K562 (cell line): Measurements from ENCODE around the gene LRP1B. TPM values are rescaled to one million over a fixed set of nuclear protein-coding genes. Genes with fewer than 3 reads are reported as not detected.

Experiments used
- ATAC-seq: fragments of 200-7000 bp; cut with Tn5 transposase; 3 replicates; pipeline ENCODE4 v1.9.1; 2020; ENCODE audit warnings: moderate library complexity
- BruUV-seq: library from RNA; stranded (reverse); fragments of 400-500 nt; replicated peaks from 2 replicates; lab custom pipeline; 2021; lab: Mats Ljungman, UMichigan
- CTCF ChIA-PET: fragments of 300-600 bp; formaldehyde crosslinking; extraction: SDS; loops from one replicate; lab custom pipeline; 2021; ENCODE audit warnings: low intra/inter-chr PET ratio; lab: Yijun Ruan, JAX
- POLR2A ChIA-PET: fragments of 300-600, 350-650 bp; sonication (Branson Sonifier 250); formaldehyde crosslinking; extraction: SDS; loops from one replicate; lab custom pipeline; 2021; ENCODE audit warnings: antibody characterized with exemption, inconsistent platforms; lab: Yijun Ruan, JAX
- DNase-seq, 4 experiments: peaks; one replicate each; pipeline versions ENCODE4 v3.0.0 to v3.0.0-alpha.2; 2011 to 2018; ENCODE audit warnings: low spot score in 3 of 4, mixed read lengths in 3 of 4; ENCODE audit errors: extremely low read depth in 1 of 4
- FAIRE-seq: peaks from 2 replicates; lab custom pipeline; 2011; peaks lifted over from hg19 to GRCh38; lab: Jason Lieb, UNC
- H2AFZ ChIP-seq: 2 replicates; pipeline ENCODE4 v1.6.0; 2011; ENCODE audit warnings: low read depth, low read length, control low read depth, inconsistent platforms
- H3K27ac ChIP-seq: fragments of 200-600 bp; 3 replicates; pipeline ENCODE4 v1.8.0; 2011; ENCODE audit warnings: low read depth, mild to moderate bottlenecking, control low read depth, inconsistent platforms, low read length, moderate library complexity, mixed read lengths; ENCODE audit errors: extremely low read depth
- H3K27me3 ChIP-seq, 2 experiments: fragments of 300-600 bp in 1 of 2; 2 replicates in 1 of 2; 3 replicates in 1 of 2; pipeline versions ENCODE4 v1.6.0 to v1.8.0; 2011; ENCODE audit warnings: inconsistent platforms in 2 of 2, low read length in 2 of 2, mild to moderate bottlenecking in 1 of 2, mixed read lengths in 1 of 2, moderate library complexity in 1 of 2; ENCODE audit not compliant: control insufficient read depth in 2 of 2, insufficient read depth in 2 of 2
- H3K36me3 ChIP-seq: fragments of 300-600 bp; 3 replicates; pipeline ENCODE4 v1.8.0; 2011; ENCODE audit warnings: mild to moderate bottlenecking, low read length, inconsistent platforms; ENCODE audit not compliant: control insufficient read depth, insufficient read depth
- H3K4me1 ChIP-seq, 2 experiments: fragments of 200-600 bp in 1 of 2; replicated peaks in 1 of 2; 2 replicates in 1 of 2; 3 replicates in 1 of 2; pipeline versions ENCODE4 v1.5.1 to v1.8.0; 2011; ENCODE audit warnings: inconsistent platforms in 2 of 2, low read length in 2 of 2, mild to moderate bottlenecking in 1 of 2, mixed read lengths in 1 of 2, moderate library complexity in 1 of 2; ENCODE audit not compliant: control insufficient read depth in 2 of 2, insufficient read depth in 2 of 2
- H3K4me2 ChIP-seq: 2 replicates; pipeline ENCODE4 v1.6.1; 2011; ENCODE audit warnings: low read length, control low read depth, inconsistent platforms, mixed read lengths; ENCODE audit not compliant: insufficient read depth
- H3K4me3 ChIP-seq: fragments of 200-600 bp; sonication (generic), shearing (Covaris generic); 2 replicates; pipeline ENCODE4 v1.5.1; 2016; ENCODE audit warnings: control low read depth, inconsistent platforms
- H3K79me2 ChIP-seq: fragments of 200-600 bp; 3 replicates; pipeline ENCODE4 v1.8.0; 2011; ENCODE audit warnings: low read length, inconsistent platforms; ENCODE audit not compliant: control insufficient read depth, insufficient read depth
- H3K9ac ChIP-seq, 2 experiments: 2 replicates each; pipeline versions ENCODE4 v1.6.0 to v1.6.1; 2011; ENCODE audit warnings: low read depth in 2 of 2, low read length in 2 of 2, control low read depth in 1 of 2, inconsistent platforms in 1 of 2, mild to moderate bottlenecking in 1 of 2, mixed read lengths in 1 of 2; ENCODE audit not compliant: insufficient read depth in 1 of 2
- H3K9me1 ChIP-seq: one replicate; pipeline ENCODE4 v1.6.0; 2011; ENCODE audit warnings: inconsistent platforms, mild to moderate bottlenecking, low read length, moderate library complexity; ENCODE audit not compliant: control insufficient read depth, insufficient read depth
- H3K9me3 ChIP-seq: replicated peaks from 2 replicates; pipeline ENCODE4 v1.5.1; 2011; ENCODE audit warnings: low read depth, low read length, inconsistent platforms; ENCODE audit not compliant: control insufficient read depth, insufficient read depth
- H4K20me1 ChIP-seq: replicated peaks from 2 replicates; pipeline ENCODE4 v1.6.1; 2011; ENCODE audit warnings: low read length, inconsistent platforms, mixed read lengths; ENCODE audit not compliant: control insufficient read depth, insufficient read depth
- CBFA2T3 ChIP-seq: fragments of 450-650 bp; IDR thresholded peaks from 2 replicates; pipeline ENCODE4 v1.6.1; 2017
- CBX3 ChIP-seq, 2 experiments: IDR thresholded peaks; 1 replicate in 1 of 2; 2 replicates in 1 of 2; pipeline ENCODE4 v1.6.1; 2012; ENCODE audit warnings: inconsistent platforms in 2 of 2, low read length in 2 of 2, borderline replicate concordance in 1 of 2, control low read depth in 1 of 2
- EHMT2 ChIP-seq: fragments of 450-650 bp; IDR thresholded peaks from 2 replicates; pipeline ENCODE4 v1.6.1; 2018; ENCODE audit warnings: antibody characterized with exemption
- ETV5 ChIP-seq: sonication (generic); formaldehyde crosslinking; IDR thresholded peaks from 2 replicates; pipeline ENCODE4 v1.4.0; 2020; ENCODE audit warnings: low read depth, mild to moderate bottlenecking, missing genetic modification reagents
- KDM4B ChIP-seq, 2 experiments: fragments of 450-650 bp in 1 of 2; sonication (generic) in 1 of 2; IDR thresholded peaks; 2 replicates each; pipeline ENCODE4 v1.6.1; 2016 to 2017; ENCODE audit warnings: borderline replicate concordance in 2 of 2, antibody characterized with exemption in 1 of 2, low read depth in 1 of 2, mild to moderate bottlenecking in 1 of 2
- MYNN ChIP-seq, 2 experiments: sonication (generic); formaldehyde crosslinking in 1 of 2; IDR thresholded peaks; 2 replicates each; pipeline versions ENCODE4 v1.5.0 to v1.6.1; 2016 to 2020; ENCODE audit warnings: antibody characterized with exemption in 1 of 2, missing genetic modification reagents in 1 of 2
- ZNF644 ChIP-seq: fragments of 200-800 bp; sonication (Bioruptor generic); IDR thresholded peaks from 2 replicates; pipeline ENCODE4 v1.6.1; 2016; ENCODE audit warnings: low read depth, missing genetic modification characterization, missing compliant biosample characterization
- ZNF76 ChIP-seq: fragments of 250-450 bp; sonication (Bioruptor Pico); IDR thresholded peaks from 2 replicates; pipeline ENCODE4 v1.4.0; 2020; ENCODE audit warnings: mild to moderate bottlenecking, moderate library complexity, borderline replicate concordance
- WGBS: fragments of 100-300 bp; shearing (Covaris generic); methylation state at CpG from one replicate; pipeline ENCODE4 v1.1.6; 2016; ENCODE audit warnings: low coverage, mixed read lengths; ENCODE audit not compliant: insufficient coverage; ENCODE audit errors: missing lambda C conversion rate; 5-methylcytosine and 5-hydroxymethylcytosine counted together
- in situ Hi-C: fragments of 300-500 bp; cut with MboI; formaldehyde crosslinking; loops from 4 replicates; pipeline ENCODE4 v1.15.0; 2018; ENCODE audit warnings: inconsistent platforms, mixed read lengths
- intact Hi-C: fragments of 100-400 bp; cut with micrococcal nuclease; formaldehyde crosslinking; loops from 2 replicates; pipeline ENCODE4 v1.14.2; 2022
- polyA plus RNA-seq, 8 experiments: library from polyadenylated mRNA; depleted of rRNA in 4 of 8; stranded (reverse) in 5 of 8; unstranded in 3 of 8; fragments of >200 nt; fragmentation: Nextera tagmentation in 2 of 8; fragmentation: Illumina TruSeq in 1 of 8; extraction: Ambion mirVana in 2 of 8; extraction: Trizol in 1 of 8; gene quantifications; 2 replicates each; pipeline versions ENCODE4 v1.2.1 to v1.2.3, GENCODE V29; 2011 to 2014; ENCODE audit warnings: inconsistent platforms in 1 of 8, missing spikeins in 1 of 8
- total RNA-seq, 7 experiments: library from RNA; depleted of rRNA in 6 of 7; stranded (reverse); fragments of >200 nt in 6 of 7; fragmentation: Illumina TruSeq in 2 of 7; extraction: Trizol in 2 of 7; gene quantifications; 2 replicates each; pipeline versions ENCODE4 v1.2.1 to v1.2.3, GENCODE V29; 2011 to 2021; ENCODE audit warnings: low replicate concordance in 1 of 7
- TF ChIP-seq, protein P1 (sequence below), 2 experiments: IDR thresholded peaks; 2 replicates each; pipeline ENCODE4 v1.6.1; 2011; ENCODE audit warnings: borderline replicate concordance in 1 of 2, control low read depth in 1 of 2, low read depth in 1 of 2, low read length in 1 of 2, mild to moderate bottlenecking in 1 of 2, mixed read lengths in 1 of 2, moderate library complexity in 1 of 2; ENCODE audit not compliant: insufficient read depth in 1 of 2, insufficient read length in 1 of 2, poor library complexity in 1 of 2, severe bottlenecking in 1 of 2; ENCODE audit errors: extremely low read depth in 1 of 2

The LRP1B gene
- total and polyA plus RNA-seq, 9 of the 15 experiments (the other 6 are each of a cell fraction or from before 2014, with no cell fraction given) = not detected

DNA sequence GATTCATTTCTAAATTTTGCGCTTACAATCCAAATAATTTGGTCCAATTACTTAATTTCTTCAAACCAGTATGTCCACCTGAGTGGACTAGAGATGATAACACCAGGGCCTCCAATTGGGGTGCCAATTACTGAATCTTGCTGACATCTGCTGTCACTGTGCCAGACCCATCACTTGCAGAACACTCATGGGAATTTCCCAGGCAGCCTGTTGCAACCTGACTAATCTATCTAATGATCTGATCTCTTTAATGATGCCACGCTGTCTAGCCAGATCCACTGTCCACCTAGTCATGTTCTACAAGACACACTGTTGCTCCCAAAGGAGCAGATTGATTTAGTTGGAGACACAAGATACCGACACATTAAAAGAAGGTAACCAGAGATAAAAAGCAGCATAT lies 11.8 kb upstream of the LRP1B start:
- H4K20me1 ChIP-seq = no peaks in the 10 kb centered on the region
- CTCF ChIA-PET = no interaction called here
- intact Hi-C loops (no loop called here), in situ Hi-C loops (no loop called here)
- H3K79me2 ChIP-seq = no peaks in the 10 kb centered on the region
- H3K4me2 ChIP-seq = no peak overlapping the region
- TF ChIP-seq ETV5 (no peak), EHMT2 (no peak), ZNF76 (CRISPR knock-in tag) (no peak), KDM4B (IDR thresholded peaks at IDR 0.05; ENCODE audit: borderline replicate concordance in 2 of 2, low read depth in 1 of 2) (no peak), ZNF644 (tag) (no peak), CBX3 (IDR thresholded peaks at IDR 0.05; ENCODE audit: borderline replicate concordance in 1 of 2, low read length in 2 of 2) (no peak), MYNN (IDR thresholded peaks at IDR 0.05) (no peak), MYNN (CRISPR knock-in tag; IDR thresholded peaks at IDR 0.05) (no peak), CBFA2T3 (no peak)
- TF ChIP-seq, protein P1, sequence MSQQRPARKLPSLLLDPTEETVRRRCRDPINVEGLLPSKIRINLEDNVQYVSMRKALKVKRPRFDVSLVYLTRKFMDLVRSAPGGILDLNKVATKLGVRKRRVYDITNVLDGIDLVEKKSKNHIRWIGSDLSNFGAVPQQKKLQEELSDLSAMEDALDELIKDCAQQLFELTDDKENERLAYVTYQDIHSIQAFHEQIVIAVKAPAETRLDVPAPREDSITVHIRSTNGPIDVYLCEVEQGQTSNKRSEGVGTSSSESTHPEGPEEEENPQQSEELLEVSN (IDR thresholded peaks at IDR 0.05; ENCODE audit: borderline replicate concordance in 1 of 2, extremely low read depth in 1 of 2, insufficient read depth in 1 of 2, insufficient read length in 1 of 2, low read depth in 1 of 2, low read length in 1 of 2, poor library complexity in 1 of 2, severe bottlenecking in 1 of 2) = no peak
- no peaks in the 10 kb centered on the region for H3K27me3 ChIP-seq
- 0% methylated on average over 3 of the region's 3 CpGs for WGBS
- no peaks in the 10 kb centered on the region for H3K9me1 ChIP-seq
- BruUV-seq = no TSS peak
- no peaks in the 10 kb centered on the region for H3K9me3 ChIP-seq
- no peak overlapping the region for H3K4me3 ChIP-seq
- no peak for DNase-seq
- H3K36me3 ChIP-seq = no peaks in the 10 kb centered on the region
- FAIRE-seq = no peak
- H2AFZ ChIP-seq = no peak overlapping the region
- POLR2A ChIA-PET = no interaction called here
- H3K4me1 ChIP-seq = no peaks in the 10 kb centered on the region
- H3K27ac ChIP-seq = no peak overlapping the region
- no peak overlapping the region for H3K9ac ChIP-seq
- no peak for ATAC-seq
